ENCODE data around the gene NOCT.

GRCh38 chr4:139076016-139076744 lies 60.6 kb downstream of the NOCT start:
- TF ChIP-seq POLR2AphosphoS5 (IDR thresholded peaks at IDR 0.05; ENCODE audit: low read depth) (no peak), CTCF (conservative IDR thresholded peaks at IDR 0.05; ENCODE audit: low read depth in 2 of 2) (no peak), EZH2 (IDR thresholded peaks at IDR 0.05; ENCODE audit: low read depth, unreplicated experiment) (no peak), NANOG (IDR thresholded peaks at IDR 0.05; ENCODE audit: borderline replicate concordance) (no peak), JUNB (IDR thresholded peaks at IDR 0.05; ENCODE audit: unreplicated experiment) (no peak), ZNF331 (CRISPR knock-in tag; IDR thresholded peaks at IDR 0.05; ENCODE audit: low read depth) (no peak), EZH2phosphoT487 (IDR thresholded peaks at IDR 0.05; ENCODE audit: unreplicated experiment) (no peak), CREB1 (CRISPR knock-in tag; IDR thresholded peaks at IDR 0.05; ENCODE audit: low read depth) (no peak)
- TF ChIP-seq, protein P1, sequence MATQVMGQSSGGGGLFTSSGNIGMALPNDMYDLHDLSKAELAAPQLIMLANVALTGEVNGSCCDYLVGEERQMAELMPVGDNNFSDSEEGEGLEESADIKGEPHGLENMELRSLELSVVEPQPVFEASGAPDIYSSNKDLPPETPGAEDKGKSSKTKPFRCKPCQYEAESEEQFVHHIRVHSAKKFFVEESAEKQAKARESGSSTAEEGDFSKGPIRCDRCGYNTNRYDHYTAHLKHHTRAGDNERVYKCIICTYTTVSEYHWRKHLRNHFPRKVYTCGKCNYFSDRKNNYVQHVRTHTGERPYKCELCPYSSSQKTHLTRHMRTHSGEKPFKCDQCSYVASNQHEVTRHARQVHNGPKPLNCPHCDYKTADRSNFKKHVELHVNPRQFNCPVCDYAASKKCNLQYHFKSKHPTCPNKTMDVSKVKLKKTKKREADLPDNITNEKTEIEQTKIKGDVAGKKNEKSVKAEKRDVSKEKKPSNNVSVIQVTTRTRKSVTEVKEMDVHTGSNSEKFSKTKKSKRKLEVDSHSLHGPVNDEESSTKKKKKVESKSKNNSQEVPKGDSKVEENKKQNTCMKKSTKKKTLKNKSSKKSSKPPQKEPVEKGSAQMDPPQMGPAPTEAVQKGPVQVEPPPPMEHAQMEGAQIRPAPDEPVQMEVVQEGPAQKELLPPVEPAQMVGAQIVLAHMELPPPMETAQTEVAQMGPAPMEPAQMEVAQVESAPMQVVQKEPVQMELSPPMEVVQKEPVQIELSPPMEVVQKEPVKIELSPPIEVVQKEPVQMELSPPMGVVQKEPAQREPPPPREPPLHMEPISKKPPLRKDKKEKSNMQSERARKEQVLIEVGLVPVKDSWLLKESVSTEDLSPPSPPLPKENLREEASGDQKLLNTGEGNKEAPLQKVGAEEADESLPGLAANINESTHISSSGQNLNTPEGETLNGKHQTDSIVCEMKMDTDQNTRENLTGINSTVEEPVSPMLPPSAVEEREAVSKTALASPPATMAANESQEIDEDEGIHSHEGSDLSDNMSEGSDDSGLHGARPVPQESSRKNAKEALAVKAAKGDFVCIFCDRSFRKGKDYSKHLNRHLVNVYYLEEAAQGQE (IDR thresholded peaks at IDR 0.05; ENCODE audit: unreplicated experiment) = no peak
- TF ChIP-seq, protein P2, sequence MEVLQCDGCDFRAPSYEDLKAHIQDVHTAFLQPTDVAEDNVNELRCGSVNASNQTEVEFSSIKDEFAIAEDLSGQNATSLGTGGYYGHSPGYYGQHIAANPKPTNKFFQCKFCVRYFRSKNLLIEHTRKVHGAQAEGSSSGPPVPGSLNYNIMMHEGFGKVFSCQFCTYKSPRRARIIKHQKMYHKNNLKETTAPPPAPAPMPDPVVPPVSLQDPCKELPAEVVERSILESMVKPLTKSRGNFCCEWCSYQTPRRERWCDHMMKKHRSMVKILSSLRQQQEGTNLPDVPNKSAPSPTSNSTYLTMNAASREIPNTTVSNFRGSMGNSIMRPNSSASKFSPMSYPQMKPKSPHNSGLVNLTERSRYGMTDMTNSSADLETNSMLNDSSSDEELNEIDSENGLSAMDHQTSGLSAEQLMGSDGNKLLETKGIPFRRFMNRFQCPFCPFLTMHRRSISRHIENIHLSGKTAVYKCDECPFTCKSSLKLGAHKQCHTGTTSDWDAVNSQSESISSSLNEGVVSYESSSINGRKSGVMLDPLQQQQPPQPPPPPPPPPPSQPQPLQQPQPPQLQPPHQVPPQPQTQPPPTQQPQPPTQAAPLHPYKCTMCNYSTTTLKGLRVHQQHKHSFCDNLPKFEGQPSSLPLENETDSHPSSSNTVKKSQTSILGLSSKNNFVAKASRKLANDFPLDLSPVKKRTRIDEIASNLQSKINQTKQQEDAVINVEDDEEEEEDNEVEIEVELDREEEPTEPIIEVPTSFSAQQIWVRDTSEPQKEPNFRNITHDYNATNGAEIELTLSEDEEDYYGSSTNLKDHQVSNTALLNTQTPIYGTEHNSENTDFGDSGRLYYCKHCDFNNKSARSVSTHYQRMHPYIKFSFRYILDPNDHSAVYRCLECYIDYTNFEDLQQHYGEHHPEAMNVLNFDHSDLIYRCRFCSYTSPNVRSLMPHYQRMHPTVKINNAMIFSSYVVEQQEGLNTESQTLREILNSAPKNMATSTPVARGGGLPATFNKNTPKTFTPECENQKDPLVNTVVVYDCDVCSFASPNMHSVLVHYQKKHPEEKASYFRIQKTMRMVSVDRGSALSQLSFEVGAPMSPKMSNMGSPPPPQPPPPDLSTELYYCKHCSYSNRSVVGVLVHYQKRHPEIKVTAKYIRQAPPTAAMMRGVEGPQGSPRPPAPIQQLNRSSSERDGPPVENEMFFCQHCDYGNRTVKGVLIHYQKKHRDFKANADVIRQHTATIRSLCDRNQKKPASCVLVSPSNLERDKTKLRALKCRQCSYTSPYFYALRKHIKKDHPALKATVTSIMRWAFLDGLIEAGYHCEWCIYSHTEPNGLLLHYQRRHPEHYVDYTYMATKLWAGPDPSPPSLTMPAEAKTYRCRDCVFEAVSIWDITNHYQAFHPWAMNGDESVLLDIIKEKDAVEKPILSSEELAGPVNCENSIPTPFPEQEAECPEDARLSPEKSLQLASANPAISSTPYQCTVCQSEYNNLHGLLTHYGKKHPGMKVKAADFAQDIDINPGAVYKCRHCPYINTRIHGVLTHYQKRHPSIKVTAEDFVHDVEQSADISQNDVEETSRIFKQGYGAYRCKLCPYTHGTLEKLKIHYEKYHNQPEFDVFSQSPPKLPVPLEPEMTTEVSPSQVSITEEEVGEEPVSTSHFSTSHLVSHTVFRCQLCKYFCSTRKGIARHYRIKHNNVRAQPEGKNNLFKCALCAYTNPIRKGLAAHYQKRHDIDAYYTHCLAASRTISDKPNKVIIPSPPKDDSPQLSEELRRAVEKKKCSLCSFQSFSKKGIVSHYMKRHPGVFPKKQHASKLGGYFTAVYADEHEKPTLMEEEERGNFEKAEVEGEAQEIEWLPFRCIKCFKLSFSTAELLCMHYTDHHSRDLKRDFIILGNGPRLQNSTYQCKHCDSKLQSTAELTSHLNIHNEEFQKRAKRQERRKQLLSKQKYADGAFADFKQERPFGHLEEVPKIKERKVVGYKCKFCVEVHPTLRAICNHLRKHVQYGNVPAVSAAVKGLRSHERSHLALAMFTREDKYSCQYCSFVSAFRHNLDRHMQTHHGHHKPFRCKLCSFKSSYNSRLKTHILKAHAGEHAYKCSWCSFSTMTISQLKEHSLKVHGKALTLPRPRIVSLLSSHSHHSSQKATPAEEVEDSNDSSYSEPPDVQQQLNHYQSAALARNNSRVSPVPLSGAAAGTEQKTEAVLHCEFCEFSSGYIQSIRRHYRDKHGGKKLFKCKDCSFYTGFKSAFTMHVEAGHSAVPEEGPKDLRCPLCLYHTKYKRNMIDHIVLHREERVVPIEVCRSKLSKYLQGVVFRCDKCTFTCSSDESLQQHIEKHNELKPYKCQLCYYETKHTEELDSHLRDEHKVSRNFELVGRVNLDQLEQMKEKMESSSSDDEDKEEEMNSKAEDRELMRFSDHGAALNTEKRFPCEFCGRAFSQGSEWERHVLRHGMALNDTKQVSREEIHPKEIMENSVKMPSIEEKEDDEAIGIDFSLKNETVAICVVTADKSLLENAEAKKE (CRISPR knock-in tag; IDR thresholded peaks at IDR 0.05) = no peak
